Measurements from ENCODE around the gene UBE3C. TPM values are rescaled to one million over a fixed set of nuclear protein-coding genes. Genes with fewer than 3 reads are reported as not detected.
"Not testable (repeated sequence)": the region's sequence is repeated elsewhere in the genome, so short reads cannot be mapped to it uniquely, and the experiment has no call there.

The UBE3C gene
- 45.6 TPM for polyA plus RNA-seq
- long read RNA-seq, donor 1, full-length matches to known transcripts = 2 of 2 reads
- long read RNA-seq, donor 1, partial matches to known transcripts = 0 of 2 reads
- long read RNA-seq, donor 1, other reads (novel, unspliced or antisense) = 0 of 2 reads
- long read RNA-seq, donor 2, full-length matches to known transcripts = 4 of 4 reads
- long read RNA-seq, donor 2, partial matches to known transcripts = 0 of 4 reads
- long read RNA-seq, donor 2, other reads (novel, unspliced or antisense) = 0 of 4 reads
- long read RNA-seq, donor 3, full-length matches to known transcripts = 4 of 4 reads
- long read RNA-seq, donor 3, partial matches to known transcripts = 0 of 4 reads
- long read RNA-seq, donor 3, other reads (novel, unspliced or antisense) = 0 of 4 reads
- long read RNA-seq, donor 4 = 0 reads
- long read RNA-seq, donor 5, full-length matches to known transcripts = 4 of 4 reads
- long read RNA-seq, donor 5, partial matches to known transcripts = 0 of 4 reads
- long read RNA-seq, donor 5, other reads (novel, unspliced or antisense) = 0 of 4 reads
- long read RNA-seq, donor 6, full-length matches to known transcripts = 5 of 44 reads
- long read RNA-seq, donor 6, partial matches to known transcripts = 39 of 44 reads
- long read RNA-seq, donor 6, other reads (novel, unspliced or antisense) = 0 of 44 reads
- long read RNA-seq, donor 7, full-length matches to known transcripts = 2 of 2 reads
- long read RNA-seq, donor 7, partial matches to known transcripts = 0 of 2 reads
- long read RNA-seq, donor 7, other reads (novel, unspliced or antisense) = 0 of 2 reads
- long read RNA-seq, donor 8, full-length matches to known transcripts = 3 of 11 reads
- long read RNA-seq, donor 8, partial matches to known transcripts = 8 of 11 reads
- long read RNA-seq, donor 8, other reads (novel, unspliced or antisense) = 0 of 11 reads
- long read RNA-seq, donor 9, full-length matches to known transcripts = 2 of 2 reads
- long read RNA-seq, donor 9, partial matches to known transcripts = 0 of 2 reads
- long read RNA-seq, donor 9, other reads (novel, unspliced or antisense) = 0 of 2 reads
- long read RNA-seq, donor 10, full-length matches to known transcripts = 2 of 40 reads
- long read RNA-seq, donor 10, partial matches to known transcripts = 38 of 40 reads
- long read RNA-seq, donor 10, other reads (novel, unspliced or antisense) = 0 of 40 reads
- long read RNA-seq, donor 11, full-length matches to known transcripts = 1 of 1 reads
- long read RNA-seq, donor 11, partial matches to known transcripts = 0 of 1 reads
- long read RNA-seq, donor 11, other reads (novel, unspliced or antisense) = 0 of 1 reads

DNA sequence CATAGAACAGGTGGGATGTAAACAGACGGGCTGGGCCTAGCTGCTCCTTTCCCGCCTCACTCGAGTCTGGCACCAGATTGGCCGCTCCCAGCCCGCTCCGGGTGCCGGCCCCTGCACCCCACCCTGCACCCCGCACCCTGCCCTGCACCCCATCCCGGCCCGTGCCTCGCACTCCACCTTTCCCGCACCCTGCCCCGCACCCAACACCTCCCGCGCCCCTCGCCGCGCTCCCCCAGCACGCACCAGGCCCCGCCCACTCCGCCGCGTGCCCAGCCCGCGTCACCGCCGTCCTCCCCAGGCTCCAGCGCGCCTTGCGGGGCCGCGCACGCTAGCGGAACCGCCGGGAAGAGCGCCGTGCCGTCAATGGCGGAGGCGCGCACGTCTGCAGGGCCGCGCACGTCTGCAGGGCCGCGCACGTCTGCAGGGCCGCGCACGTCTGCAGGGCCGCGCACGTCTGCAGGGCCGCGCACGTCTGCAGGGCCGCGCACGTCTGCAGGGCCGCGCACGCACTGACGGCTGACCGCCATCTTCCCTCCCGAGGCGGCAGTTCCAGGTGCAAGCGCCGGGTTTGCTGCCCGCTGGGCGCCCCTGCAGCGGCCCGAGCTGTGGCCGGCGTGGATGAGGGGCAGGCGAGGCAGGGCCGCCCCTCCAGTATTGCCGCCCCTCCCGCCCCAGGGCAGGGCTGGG is at the start of gene UBE3C:
Gene UBE3C (plus strand): TSS at position 503 of the 687 bp plus-strand sequence. CDS start 347 bp downstream, outside the sequence.
- Histone ChIP-seq H3K4me1 (ENCODE audit: control insufficient read depth, insufficient read depth, low read length) (peaks cover 12% of the 10 kb centered on the region), H3K27me3 (ENCODE audit: control insufficient read depth, insufficient read depth, low read length) (no peaks in the 10 kb centered on the region), H3K27ac (ENCODE audit: low read length) (peak within 1 kb of the TSS; percentile 93), H3K4me3 (ENCODE audit: low read length) (peak within 1 kb of the TSS; percentile 70), H3K9me3 (ENCODE audit: control insufficient read depth, low read depth, low read length) (peaks cover 4% of the 10 kb centered on the region), H3K36me3 (ENCODE audit: control insufficient read depth, insufficient read depth, low read length) (peaks cover 23% of the 10 kb centered on the region)
- WGBS (ENCODE audit: insufficient coverage, low lambda C conversion rate) = no CpG with 5 or more reads among the region's 80 CpGs
- DNase-seq = peak; percentile 94 to 98

DNA sequence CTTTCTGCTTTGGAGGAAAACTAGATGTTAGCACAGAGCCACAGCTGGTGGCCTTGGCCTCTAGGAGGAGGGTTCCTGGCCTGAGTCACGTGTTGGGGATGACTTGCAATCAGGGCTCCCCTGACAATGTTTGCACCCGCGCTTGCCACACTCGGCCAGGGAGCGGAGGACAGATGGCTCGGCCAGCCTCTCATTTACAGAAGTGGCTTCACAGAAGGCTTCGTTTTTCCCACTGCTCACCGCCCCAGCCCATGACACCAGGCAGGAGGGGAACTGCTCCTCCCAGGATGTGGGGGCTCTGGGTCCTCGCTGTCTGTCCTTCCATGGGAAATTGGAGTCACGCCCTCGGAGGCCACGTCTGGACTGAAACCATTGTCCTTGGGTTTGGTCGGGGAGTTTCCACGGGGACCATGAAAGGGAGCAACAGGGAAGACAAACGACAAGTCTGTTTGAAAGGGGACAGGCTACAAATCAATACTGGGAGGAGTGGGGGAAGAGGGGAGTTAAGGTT is 49.6 kb upstream of the UBE3C start:
- no peak for DNase-seq
- H3K36me3 ChIP-seq (ENCODE audit: control insufficient read depth, insufficient read depth, low read length) = no peaks in the 10 kb centered on the region
- H3K27ac ChIP-seq (ENCODE audit: low read length) = no peak overlapping the region
- no peaks in the 10 kb centered on the region for H3K4me1 ChIP-seq (ENCODE audit: control insufficient read depth, insufficient read depth, low read length)
- no CpG with 5 or more reads among the region's 15 CpGs for WGBS (ENCODE audit: insufficient coverage, low lambda C conversion rate)
- H3K9me3 ChIP-seq (ENCODE audit: control insufficient read depth, low read depth, low read length) = peaks cover 7% of the 10 kb centered on the region
- H3K27me3 ChIP-seq (ENCODE audit: control insufficient read depth, insufficient read depth, low read length) = peaks cover 5% of the 10 kb centered on the region
- no peak overlapping the region for H3K4me3 ChIP-seq (ENCODE audit: low read length)

- H3K27ac ChIP-seq (ENCODE audit: low read length) = no peak overlapping the region
- no peak for DNase-seq
- no peaks in the 10 kb centered on the region for H3K36me3 ChIP-seq (ENCODE audit: control insufficient read depth, insufficient read depth, low read length)
- H3K4me1 ChIP-seq (ENCODE audit: control insufficient read depth, insufficient read depth, low read length) = no peaks in the 10 kb centered on the region
- no CpG with 5 or more reads among the region's 25 CpGs for WGBS (ENCODE audit: insufficient coverage, low lambda C conversion rate)
- peaks cover 4% of the 10 kb centered on the region for H3K9me3 ChIP-seq (ENCODE audit: control insufficient read depth, low read depth, low read length)
- H3K4me3 ChIP-seq (ENCODE audit: low read length) = no peak overlapping the region
- peaks cover 5% of the 10 kb centered on the region for H3K27me3 ChIP-seq (ENCODE audit: control insufficient read depth, insufficient read depth, low read length)
Measured at GRCh38 chr7:157090485-157091165, 48.1 kb upstream of the UBE3C start.

GRCh38 chr7:157096286-157097055 is 42.3 kb upstream of the UBE3C start:
- DNase-seq = no peak
- no peak overlapping the region for H3K4me3 ChIP-seq (ENCODE audit: low read length)
- H3K27ac ChIP-seq (ENCODE audit: low read length) = no peak overlapping the region
- H3K36me3 ChIP-seq (ENCODE audit: control insufficient read depth, insufficient read depth, low read length) = no peaks in the 10 kb centered on the region
- H3K27me3 ChIP-seq (ENCODE audit: control insufficient read depth, insufficient read depth, low read length) = no peaks in the 10 kb centered on the region
- H3K9me3 ChIP-seq (ENCODE audit: control insufficient read depth, low read depth, low read length) = peaks cover 4% of the 10 kb centered on the region
- H3K4me1 ChIP-seq (ENCODE audit: control insufficient read depth, insufficient read depth, low read length) = no peaks in the 10 kb centered on the region
- WGBS (ENCODE audit: insufficient coverage, low lambda C conversion rate) = 84% methylated on average over 2 of the region's 26 CpGs

DNA sequence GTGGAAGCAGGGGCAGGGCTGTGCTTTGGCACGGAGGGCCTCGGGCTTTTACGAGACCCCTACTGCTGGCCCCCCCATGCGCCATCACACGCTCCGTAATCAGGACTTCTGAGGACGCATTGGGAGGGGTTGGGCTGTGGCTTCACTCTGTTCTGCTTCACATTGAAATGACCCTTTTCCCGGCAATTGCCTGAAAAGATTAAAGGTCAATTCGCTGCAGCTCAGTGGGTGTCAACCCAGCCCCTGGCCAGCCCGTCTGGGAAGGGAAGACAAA is 41.7 kb upstream of the UBE3C start:
- Histone ChIP-seq H3K27me3 (ENCODE audit: control insufficient read depth, insufficient read depth, low read length) (no peaks in the 10 kb centered on the region), H3K9me3 (ENCODE audit: control insufficient read depth, low read depth, low read length) (peaks cover 4% of the 10 kb centered on the region), H3K27ac (ENCODE audit: low read length) (no peak overlapping the region), H3K4me3 (ENCODE audit: low read length) (no peak overlapping the region), H3K36me3 (ENCODE audit: control insufficient read depth, insufficient read depth, low read length) (no peaks in the 10 kb centered on the region), H3K4me1 (ENCODE audit: control insufficient read depth, insufficient read depth, low read length) (no peaks in the 10 kb centered on the region)
- WGBS (ENCODE audit: insufficient coverage, low lambda C conversion rate) = no CpG with 5 or more reads among the region's 10 CpGs
- DNase-seq = no peak

DNA sequence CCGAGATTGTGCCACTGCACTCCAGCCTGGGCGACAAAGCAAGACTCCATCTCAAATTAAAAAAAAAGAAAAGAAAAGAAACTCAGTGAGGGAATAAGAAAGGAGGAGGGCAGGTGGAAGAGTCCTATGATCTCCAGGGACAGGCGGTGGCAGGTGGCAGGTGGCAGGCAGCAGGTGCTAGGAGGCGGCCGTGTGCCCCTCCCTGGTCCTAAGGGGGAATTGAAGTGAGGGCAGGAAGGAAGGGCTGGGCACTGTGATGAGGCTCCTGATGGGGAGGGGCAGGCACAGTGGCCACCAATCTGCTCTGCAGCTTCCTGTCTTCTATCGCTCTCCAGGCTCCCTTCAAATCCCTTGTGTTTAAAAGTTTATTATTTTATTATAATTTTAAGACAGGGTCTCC is 41.2 kb upstream of the UBE3C start:
- Histone ChIP-seq H3K36me3 (ENCODE audit: control insufficient read depth, insufficient read depth, low read length) (no peaks in the 10 kb centered on the region), H3K4me3 (ENCODE audit: low read length) (no peak overlapping the region), H3K27ac (ENCODE audit: low read length) (no peak overlapping the region), H3K9me3 (ENCODE audit: control insufficient read depth, low read depth, low read length) (peaks cover 4% of the 10 kb centered on the region), H3K27me3 (ENCODE audit: control insufficient read depth, insufficient read depth, low read length) (no peaks in the 10 kb centered on the region), H3K4me1 (ENCODE audit: control insufficient read depth, insufficient read depth, low read length) (no peaks in the 10 kb centered on the region)
- WGBS (ENCODE audit: insufficient coverage, low lambda C conversion rate) = no CpG with 5 or more reads among the region's 6 CpGs
- peak; percentile 4 to 44 for DNase-seq

GRCh38 chr7:157100005-157100404 is 38.7 kb upstream of the UBE3C start:
- H3K27ac ChIP-seq (ENCODE audit: low read length); H3K36me3 ChIP-seq (ENCODE audit: control insufficient read depth, insufficient read depth, low read length); DNase-seq; H3K4me3 ChIP-seq (ENCODE audit: low read length); H3K4me1 ChIP-seq (ENCODE audit: control insufficient read depth, insufficient read depth, low read length); H3K27me3 ChIP-seq (ENCODE audit: control insufficient read depth, insufficient read depth, low read length); H3K9me3 ChIP-seq (ENCODE audit: control insufficient read depth, low read depth, low read length): not testable (repeated sequence)
- WGBS (ENCODE audit: insufficient coverage, low lambda C conversion rate) = no CpG with 5 or more reads among the region's 3 CpGs

GRCh38 chr7:157103641-157104040 is 35.1 kb upstream of the UBE3C start:
- H3K4me1 ChIP-seq (ENCODE audit: control insufficient read depth, insufficient read depth, low read length); H3K4me3 ChIP-seq (ENCODE audit: low read length); H3K36me3 ChIP-seq (ENCODE audit: control insufficient read depth, insufficient read depth, low read length); H3K27me3 ChIP-seq (ENCODE audit: control insufficient read depth, insufficient read depth, low read length); DNase-seq; H3K9me3 ChIP-seq (ENCODE audit: control insufficient read depth, low read depth, low read length); H3K27ac ChIP-seq (ENCODE audit: low read length): not testable (repeated sequence)
- WGBS (ENCODE audit: insufficient coverage, low lambda C conversion rate) = no CpG with 5 or more reads among the region's 2 CpGs

- Histone ChIP-seq H3K27ac (ENCODE audit: low read length) (no peak overlapping the region), H3K4me3 (ENCODE audit: low read length) (no peak overlapping the region), H3K4me1 (ENCODE audit: control insufficient read depth, insufficient read depth, low read length) (no peaks in the 10 kb centered on the region), H3K27me3 (ENCODE audit: control insufficient read depth, insufficient read depth, low read length) (no peaks in the 10 kb centered on the region), H3K9me3 (ENCODE audit: control insufficient read depth, low read depth, low read length) (peaks cover 11% of the 10 kb centered on the region), H3K36me3 (ENCODE audit: control insufficient read depth, insufficient read depth, low read length) (no peaks in the 10 kb centered on the region)
- WGBS (ENCODE audit: insufficient coverage, low lambda C conversion rate) = no CpG with 5 or more reads among the region's 9 CpGs
- DNase-seq = no peak
Measured at GRCh38 chr7:157111311-157111710, 27.4 kb upstream of the UBE3C start.

All from large intestine (tissue), 12 donors.